NCI-H1105 (cell line): ENCODE results near the gene CHMP4B.

Experiments used
- DNase-seq: peaks from one replicate; lab custom pipeline; 2025; lab: John Stamatoyannopoulos, UW

Gene CHMP4B

GRCh38 chr20:33820362-33820761, 9.2 kb downstream of the CHMP4B start:
- no peak for DNase-seq

GRCh38 chr20:33821270-33821836, 10.2 kb downstream of the CHMP4B start:
- no peak for DNase-seq

GRCh38 chr20:33822423-33822822, 11.3 kb downstream of the CHMP4B start:
- no peak for DNase-seq

- no peak for DNase-seq
These were observed 11.8 kb downstream of the CHMP4B start for GRCh38 chr20:33822991-33823390.

- DNase-seq = no peak
These were observed 13.7 kb downstream of the CHMP4B start for GRCh38 chr20:33824852-33825251.

GRCh38 chr20:33825340-33826269, 14.5 kb downstream of the CHMP4B start:
- DNase-seq = no peak

GRCh38 chr20:33826270-33826897, 15.2 kb downstream of the CHMP4B start:
- DNase-seq = no peak

GRCh38 chr20:33827109-33827508, 16.0 kb downstream of the CHMP4B start:
- no peak for DNase-seq

- no peak for DNase-seq
These were observed 16.6 kb downstream of the CHMP4B start for GRCh38 chr20:33827634-33828325.

GRCh38 chr20:33828326-33828844, 17.2 kb downstream of the CHMP4B start:
- no peak for DNase-seq

- no peak for DNase-seq
These were observed 17.9 kb downstream of the CHMP4B start for GRCh38 chr20:33828967-33829560.

GRCh38 chr20:33829636-33830035, 18.5 kb downstream of the CHMP4B start:
- no peak for DNase-seq

- no peak for DNase-seq
These were observed 19.2 kb downstream of the CHMP4B start for GRCh38 chr20:33830371-33830770.

- DNase-seq = no peak
These were observed 21.1 kb downstream of the CHMP4B start for GRCh38 chr20:33832103-33832804.

GRCh38 chr20:33833333-33833732, 22.2 kb downstream of the CHMP4B start:
- no peak for DNase-seq

- DNase-seq = no peak
These were observed 24.5 kb downstream of the CHMP4B start for GRCh38 chr20:33835615-33836172.

- DNase-seq = no peak
These were observed 25.1 kb downstream of the CHMP4B start for GRCh38 chr20:33836277-33836676.

GRCh38 chr20:33837096-33837830, 26.1 kb downstream of the CHMP4B start:
- DNase-seq = no peak

- no peak for DNase-seq
These were observed 27.1 kb downstream of the CHMP4B start for GRCh38 chr20:33838035-33838864.
